NCI-H446 treated with DMSO at 0.1 percent for 48 hours (cell line): ENCODE data around the gene CCDC171.
A peak's percentile ranks its signal among the peaks of the same experiment; 100 is the strongest.
"Not testable (repeated sequence)": the region's sequence is repeated elsewhere in the genome, so short reads cannot be mapped to it uniquely, and the experiment has no call there.

ENCODE experiments used
- DNase-seq: peaks from one replicate; lab custom pipeline; 2025; lab: John Stamatoyannopoulos, UW

Gene CCDC171

GRCh38 chr9:15697446-15697851 is 144.6 kb downstream of the CCDC171 start:
- DNase-seq: peak; percentile 79

- DNase-seq: not testable (repeated sequence)
Measured at GRCh38 chr9:15699876-15700559, 147.2 kb downstream of the CCDC171 start.

- no peak for DNase-seq
Measured at GRCh38 chr9:15707000-15707399, 154.2 kb downstream of the CCDC171 start.

GRCh38 chr9:15711531-15711930 is 158.7 kb downstream of the CCDC171 start:
- no peak for DNase-seq

GRCh38 chr9:15711931-15712330 is 159.1 kb downstream of the CCDC171 start:
- DNase-seq: no peak

GRCh38 chr9:15714746-15715145 is 161.9 kb downstream of the CCDC171 start:
- DNase-seq: no peak

- DNase-seq: no peak
Measured at GRCh38 chr9:15717290-15717967, 164.6 kb downstream of the CCDC171 start.

- no peak for DNase-seq
Measured at GRCh38 chr9:15718423-15718822, 165.6 kb downstream of the CCDC171 start.

GRCh38 chr9:15720861-15721260 is 168.0 kb downstream of the CCDC171 start:
- DNase-seq: no peak

GRCh38 chr9:15722888-15723287 is 170.0 kb downstream of the CCDC171 start:
- peak; percentile 72 for DNase-seq

- DNase-seq: no peak
Measured at GRCh38 chr9:15724016-15724415, 171.2 kb downstream of the CCDC171 start.

GRCh38 chr9:15724612-15725011 is 171.8 kb downstream of the CCDC171 start:
- no peak for DNase-seq

GRCh38 chr9:15725953-15726352 is 173.1 kb downstream of the CCDC171 start:
- DNase-seq: peak; percentile 77

- no peak for DNase-seq
Measured at GRCh38 chr9:15729507-15729906, 176.7 kb downstream of the CCDC171 start.

GRCh38 chr9:15735083-15735857 is 182.4 kb downstream of the CCDC171 start:
- peak; percentile 62 for DNase-seq

GRCh38 chr9:15736569-15736968 is 183.7 kb downstream of the CCDC171 start:
- DNase-seq: no peak

- DNase-seq: peak; percentile 59
Measured at GRCh38 chr9:15738011-15738410, 185.2 kb downstream of the CCDC171 start.

GRCh38 chr9:15741015-15741414 is 188.2 kb downstream of the CCDC171 start:
- no peak for DNase-seq

- DNase-seq: no peak
Measured at GRCh38 chr9:15743512-15743911, 190.7 kb downstream of the CCDC171 start.

GRCh38 chr9:15744196-15744595 is 191.4 kb downstream of the CCDC171 start:
- DNase-seq: no peak

GRCh38 chr9:15746905-15747304 is 194.1 kb downstream of the CCDC171 start:
- DNase-seq: no peak

GRCh38 chr9:15755660-15756059 is 202.8 kb downstream of the CCDC171 start:
- DNase-seq: no peak

- no peak for DNase-seq
Measured at GRCh38 chr9:15761551-15761950, 208.7 kb downstream of the CCDC171 start.
